CD4-positive, alpha-beta T cell treated with Interleukin-6 for 4 hours (primary cell): ENCODE results near the gene OR4A15.

Source experiments
- DNase-seq: peaks from one replicate; pipeline ENCODE4 v3.0.0-alpha.2; 2020; ENCODE audit warnings: mixed read lengths

The OR4A15 gene

DNA sequence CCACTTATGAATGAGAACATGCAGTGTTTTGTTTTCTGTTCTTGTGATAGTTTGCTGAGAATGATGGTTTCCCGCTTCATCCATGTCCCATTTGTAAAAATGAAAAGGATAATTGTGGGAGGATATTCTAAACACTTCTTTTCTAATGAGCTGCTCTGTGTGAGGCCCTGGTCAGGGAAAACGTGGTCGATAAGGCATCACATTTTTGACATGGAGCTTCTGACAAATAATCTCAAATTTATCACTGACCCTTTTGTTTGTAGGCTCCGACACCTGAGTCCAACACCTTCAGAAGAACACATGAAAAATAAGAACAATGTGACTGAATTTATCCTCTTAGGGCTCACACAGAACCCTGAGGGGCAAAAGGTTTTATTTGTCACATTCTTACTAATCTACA lies at the start of gene OR4A15:
OR4A15 (plus strand) TSS at position 301 of the 400 bp plus-strand sequence; CDS start at position 301, 0 bp downstream.
- no peak for DNase-seq

DNA sequence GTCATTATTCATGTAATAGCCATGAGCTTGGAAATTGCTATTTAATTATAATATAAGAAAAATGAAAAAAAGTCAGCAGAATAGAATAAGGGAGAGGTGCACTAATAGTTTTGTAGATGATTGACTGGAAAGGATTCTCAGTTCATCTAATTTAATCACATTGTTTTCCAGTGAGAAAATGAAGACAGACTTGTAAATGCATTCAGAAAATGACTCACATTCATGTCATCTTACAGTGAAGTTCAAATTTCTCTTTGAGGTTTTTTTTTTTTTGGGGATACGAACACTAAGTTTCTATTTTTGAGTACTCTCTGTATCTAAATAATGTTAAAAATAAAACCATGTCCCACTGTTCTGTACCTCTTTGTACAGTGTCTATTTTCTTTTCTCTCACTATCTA lies 43.3 kb upstream of the OR4A15 start:
- DNase-seq, result no peak

DNA sequence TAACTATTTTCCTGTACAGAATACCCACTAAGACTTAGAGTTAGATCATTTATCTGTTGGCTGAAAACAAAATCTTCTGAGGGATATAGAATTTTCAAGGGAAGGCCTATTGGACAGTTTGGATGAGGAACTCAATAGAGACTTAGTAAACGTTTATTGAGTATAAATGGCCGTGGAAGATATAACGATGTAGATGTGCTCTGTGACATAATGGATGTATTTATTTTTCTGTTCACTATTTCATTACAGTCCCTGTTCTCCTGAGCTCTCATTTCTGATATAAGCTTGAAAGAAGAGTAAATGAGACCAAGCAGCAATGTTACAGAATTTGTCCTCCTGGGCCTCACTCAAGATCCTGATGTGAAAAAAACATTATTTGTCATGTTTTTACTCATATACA lies 24.9 kb upstream of the OR4A15 start, which contains the start of gene OR4A16:
OR4A16 (plus strand) TSS at position 301 of the 400 bp plus-strand sequence; CDS start at position 301, 0 bp downstream.
- no peak for DNase-seq

DNA sequence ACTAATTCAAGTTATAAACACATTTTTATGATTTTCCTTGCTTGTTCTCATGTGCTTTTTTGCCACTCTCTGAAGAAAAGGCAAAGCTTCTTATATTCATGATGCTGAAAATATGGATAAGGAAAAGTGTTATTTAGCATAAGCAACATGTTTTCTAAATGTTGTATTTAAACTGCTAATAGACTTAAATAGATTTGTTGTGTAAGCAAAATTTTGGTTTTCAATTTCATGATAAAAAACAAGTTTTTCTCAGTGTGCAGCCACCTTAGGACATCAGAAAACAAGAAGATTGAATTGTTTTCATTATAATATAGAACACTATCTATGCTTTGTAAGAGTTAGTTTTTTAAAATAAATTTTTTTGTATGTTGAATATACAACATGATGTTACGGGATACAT lies 22.5 kb upstream of the OR4A15 start:
- no peak for DNase-seq

DNA sequence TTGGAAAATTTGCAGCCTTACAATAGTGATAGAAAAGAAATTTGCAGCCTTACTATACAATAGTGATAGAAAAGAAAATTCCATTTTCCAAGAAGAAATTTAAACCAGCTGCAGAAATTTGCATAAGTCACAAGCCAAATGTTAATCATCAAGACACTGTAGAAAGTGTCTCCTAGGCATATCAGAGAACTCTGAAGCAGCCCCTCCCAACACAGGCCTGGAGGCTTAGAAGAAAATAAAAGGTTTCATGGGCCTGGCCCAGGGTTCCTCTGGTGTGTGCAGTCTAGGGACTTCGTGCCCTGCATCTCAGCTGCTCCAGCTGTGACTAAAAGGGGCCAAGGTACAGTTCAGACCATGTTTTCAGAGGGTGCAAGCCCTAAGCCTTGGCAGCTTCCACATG lies 18.7 kb upstream of the OR4A15 start:
- no peak for DNase-seq

DNA sequence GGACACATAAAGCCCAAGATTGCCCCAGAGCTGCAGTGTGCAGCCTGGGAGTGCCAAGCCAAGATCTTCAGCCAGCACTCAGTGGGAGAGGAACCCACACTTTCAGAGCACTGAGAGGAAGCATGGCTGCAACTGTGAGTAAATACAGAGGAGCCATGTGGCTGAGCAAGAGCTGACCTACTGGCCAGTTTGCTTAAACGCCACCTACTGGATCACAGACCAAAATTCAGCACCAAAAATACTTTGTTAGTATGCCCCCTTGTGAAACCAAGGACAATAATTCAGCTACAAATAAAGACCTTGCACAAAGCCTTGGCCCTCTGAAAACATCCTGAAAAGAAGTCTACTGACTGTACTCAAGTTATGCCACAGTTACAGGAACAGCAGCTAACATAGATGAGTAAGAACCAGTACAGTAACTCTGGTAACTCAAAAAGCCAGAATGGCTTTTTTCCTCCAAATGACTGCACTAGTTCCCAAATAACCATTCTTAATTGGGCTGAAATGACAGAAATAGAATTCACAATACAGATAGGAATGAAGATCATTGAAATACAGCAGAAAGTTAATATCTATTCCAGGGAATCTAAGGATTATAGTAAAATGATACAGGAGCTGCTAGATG lies 10.1 kb upstream of the OR4A15 start:
- no peak for DNase-seq

DNA sequence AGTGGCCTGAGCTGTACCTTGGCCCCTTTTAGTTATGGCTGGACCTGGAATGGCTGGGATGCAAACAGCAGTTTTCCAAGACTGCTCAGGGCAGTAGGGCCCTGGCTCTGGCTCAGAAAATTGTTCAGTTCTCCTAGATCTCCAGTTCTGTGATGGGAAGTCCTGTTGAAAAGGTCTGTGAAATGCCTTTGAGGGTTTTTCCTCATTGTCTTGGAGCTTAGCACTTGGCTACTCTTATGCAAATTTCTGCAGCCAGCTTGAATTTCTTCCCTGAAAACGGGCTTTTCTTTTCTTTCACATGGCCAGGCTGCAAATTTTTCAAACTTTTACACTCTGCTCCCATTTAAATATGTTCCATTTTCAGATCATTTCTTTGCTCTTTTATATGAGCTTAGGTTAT lies 33.2 kb downstream of the OR4A15 start:
- DNase-seq, result no peak
